ENCODE measurements around the gene TMEM54.

The TMEM54 gene

DNA sequence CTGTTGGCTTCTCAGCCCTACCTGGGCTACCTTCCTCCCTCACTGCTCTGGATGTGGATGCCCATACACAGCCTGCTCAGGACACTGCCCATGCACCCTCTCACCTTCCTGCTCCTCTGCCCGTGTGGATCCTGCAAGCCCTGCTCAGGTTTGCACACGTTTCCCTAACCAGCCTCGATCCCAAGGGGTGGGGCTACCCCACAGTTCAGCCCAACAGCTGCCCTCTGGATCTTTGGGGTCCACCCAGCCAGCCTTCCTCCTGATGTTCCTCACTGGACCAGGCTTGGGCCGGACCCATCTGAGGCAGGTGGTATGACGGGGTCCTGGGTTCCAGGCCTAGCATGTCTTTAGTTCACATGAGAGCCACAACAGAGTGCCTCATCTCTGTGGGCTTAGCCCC is 4.7 kb downstream of the TMEM54 start:
- Histone ChIP-seq H4K20me1 (ENCODE audit: low read depth, low read length) (no peaks in the 10 kb centered on the region), H3K27me3 (ENCODE audit: low read length) (no peaks in the 10 kb centered on the region), H3K27ac (ENCODE audit: low read depth, low read length) (no peak overlapping the region), H2AFZ (ENCODE audit: low read depth, low read length, severe bottlenecking) (no peak overlapping the region), H3K9me3 (ENCODE audit: insufficient read depth, low read length) (no peaks in the 10 kb centered on the region), H3F3A (ENCODE audit: insufficient read depth) (no peaks in the 10 kb centered on the region), H3K4me2 (ENCODE audit: low read depth, low read length, poor library complexity, severe bottlenecking) (no peak overlapping the region), H3K79me2 (ENCODE audit: insufficient read depth, low read length) (no peaks in the 10 kb centered on the region), H3K9ac (ENCODE audit: low read length) (no peak overlapping the region), H3K4me3 (ENCODE audit: insufficient read depth, low read length, poor library complexity, severe bottlenecking) (no peak overlapping the region), H3K9me2 (replicated peaks; ENCODE audit: insufficient read depth, low read length) (no peaks in the 10 kb centered on the region), H3K36me3 (ENCODE audit: low read length) (no peaks in the 10 kb centered on the region)
- TF ChIP-seq, protein P1, sequence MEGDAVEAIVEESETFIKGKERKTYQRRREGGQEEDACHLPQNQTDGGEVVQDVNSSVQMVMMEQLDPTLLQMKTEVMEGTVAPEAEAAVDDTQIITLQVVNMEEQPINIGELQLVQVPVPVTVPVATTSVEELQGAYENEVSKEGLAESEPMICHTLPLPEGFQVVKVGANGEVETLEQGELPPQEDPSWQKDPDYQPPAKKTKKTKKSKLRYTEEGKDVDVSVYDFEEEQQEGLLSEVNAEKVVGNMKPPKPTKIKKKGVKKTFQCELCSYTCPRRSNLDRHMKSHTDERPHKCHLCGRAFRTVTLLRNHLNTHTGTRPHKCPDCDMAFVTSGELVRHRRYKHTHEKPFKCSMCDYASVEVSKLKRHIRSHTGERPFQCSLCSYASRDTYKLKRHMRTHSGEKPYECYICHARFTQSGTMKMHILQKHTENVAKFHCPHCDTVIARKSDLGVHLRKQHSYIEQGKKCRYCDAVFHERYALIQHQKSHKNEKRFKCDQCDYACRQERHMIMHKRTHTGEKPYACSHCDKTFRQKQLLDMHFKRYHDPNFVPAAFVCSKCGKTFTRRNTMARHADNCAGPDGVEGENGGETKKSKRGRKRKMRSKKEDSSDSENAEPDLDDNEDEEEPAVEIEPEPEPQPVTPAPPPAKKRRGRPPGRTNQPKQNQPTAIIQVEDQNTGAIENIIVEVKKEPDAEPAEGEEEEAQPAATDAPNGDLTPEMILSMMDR (IDR thresholded peaks at IDR 0.05; ENCODE audit: insufficient read depth, low read length, poor library complexity, severe bottlenecking) = no peak
- no peak for TF ChIP-seq EZH2phosphoT487 (conservative IDR thresholded peaks at IDR 0.05; ENCODE audit: low read length)

DNA sequence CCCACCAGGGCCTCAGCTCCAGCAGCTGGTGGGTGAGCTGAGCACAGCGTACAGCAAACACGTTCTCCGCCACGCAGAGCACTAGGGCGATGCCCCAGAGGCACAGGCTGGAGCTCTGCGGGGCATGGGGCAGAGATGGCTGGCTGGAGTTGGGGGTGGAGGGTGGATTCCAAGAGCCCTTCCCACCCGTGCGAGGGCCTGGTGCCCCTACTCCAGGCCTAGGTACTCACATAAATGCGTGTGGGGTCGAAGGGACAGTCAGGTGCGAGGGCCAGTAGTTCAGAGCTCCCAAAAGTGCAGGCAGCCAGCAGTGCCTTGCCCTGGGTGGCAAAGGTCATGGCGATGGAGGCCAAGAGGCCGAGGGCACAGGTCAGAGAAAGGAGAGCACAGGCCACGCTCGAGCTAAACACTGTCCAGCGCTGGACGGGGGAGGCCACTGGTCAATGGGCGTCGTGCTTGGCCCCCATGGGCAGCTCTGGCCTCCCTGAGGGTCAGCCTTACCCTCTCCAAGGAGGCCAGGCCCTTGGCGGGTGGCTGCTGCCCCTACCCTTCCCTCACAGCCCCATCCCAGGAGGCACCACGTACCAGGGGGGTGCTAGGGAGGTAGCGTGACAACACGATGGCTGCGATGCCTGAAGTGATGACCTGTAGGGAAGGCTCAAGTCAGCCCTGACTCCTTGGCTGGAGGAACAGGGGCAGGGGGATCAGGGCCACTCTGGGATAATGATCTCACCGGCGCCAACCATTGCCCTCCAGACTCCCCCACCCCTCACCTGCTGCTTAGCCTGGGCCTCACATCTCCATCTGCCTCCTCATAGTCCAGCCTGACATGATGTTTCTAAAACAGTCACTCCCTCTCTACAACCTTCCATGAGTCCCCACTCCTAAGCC is 5.6 kb downstream of the TMEM54 start:
- Histone ChIP-seq H3K27ac (ENCODE audit: low read depth, low read length) (no peak overlapping the region), H3K4me2 (ENCODE audit: low read depth, low read length, poor library complexity, severe bottlenecking) (no peak overlapping the region)

DNA sequence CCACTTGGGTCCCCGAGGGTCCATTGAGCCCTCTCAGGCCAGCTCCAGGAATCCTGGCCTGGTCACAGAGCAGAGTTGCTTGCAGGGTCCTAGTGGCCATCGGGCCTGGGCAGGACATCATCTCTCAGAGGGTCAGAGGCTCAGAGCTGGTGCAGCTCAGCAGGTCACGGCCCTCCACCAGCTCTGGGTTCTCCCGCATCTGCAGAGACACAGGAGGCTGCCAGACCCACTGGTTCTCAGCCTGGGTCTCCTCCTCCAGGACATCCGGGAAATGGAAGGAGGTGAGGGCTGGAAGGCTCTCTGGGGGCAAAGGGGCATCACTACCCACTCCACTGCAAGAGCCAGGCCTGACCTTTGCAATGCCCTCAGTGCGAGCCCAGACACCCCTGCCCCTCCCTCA is 6.5 kb downstream of the TMEM54 start:
- no peak overlapping the region for H3K4me3 ChIP-seq (ENCODE audit: insufficient read depth, low read length, poor library complexity, severe bottlenecking)
- H3K9me3 ChIP-seq (ENCODE audit: insufficient read depth, low read length) = no peaks in the 10 kb centered on the region
- no peaks in the 10 kb centered on the region for H4K20me1 ChIP-seq (ENCODE audit: low read depth, low read length)
- H3K27ac ChIP-seq (ENCODE audit: low read depth, low read length) = no peak overlapping the region
- H3K36me3 ChIP-seq (ENCODE audit: low read length) = no peaks in the 10 kb centered on the region
- H3F3A ChIP-seq (ENCODE audit: insufficient read depth) = no peaks in the 10 kb centered on the region
- H3K79me2 ChIP-seq (ENCODE audit: insufficient read depth, low read length) = no peaks in the 10 kb centered on the region
- H2AFZ ChIP-seq (ENCODE audit: low read depth, low read length, severe bottlenecking) = no peak overlapping the region
- no peak overlapping the region for H3K9ac ChIP-seq (ENCODE audit: low read length)
- TF ChIP-seq EZH2phosphoT487 (conservative IDR thresholded peaks at IDR 0.05; ENCODE audit: low read length) = no peak
- TF ChIP-seq, protein P1 (IDR thresholded peaks at IDR 0.05; ENCODE audit: insufficient read depth, low read length, poor library complexity, severe bottlenecking) = no peak
- no peaks in the 10 kb centered on the region for H3K9me2 ChIP-seq (replicated peaks; ENCODE audit: insufficient read depth, low read length)
- no peaks in the 10 kb centered on the region for H3K27me3 ChIP-seq (ENCODE audit: low read length)
- H3K4me2 ChIP-seq (ENCODE audit: low read depth, low read length, poor library complexity, severe bottlenecking) = no peak overlapping the region

More for the DNA sequence above, 5.6 kb downstream of the TMEM54 start:
- TF ChIP-seq, protein P1 (IDR thresholded peaks at IDR 0.05; ENCODE audit: insufficient read depth, low read length, poor library complexity, severe bottlenecking) = no peak
- TF ChIP-seq EZH2phosphoT487 (conservative IDR thresholded peaks at IDR 0.05; ENCODE audit: low read length) = no peak
- H3K27me3 ChIP-seq (ENCODE audit: low read length) = no peaks in the 10 kb centered on the region
- no peaks in the 10 kb centered on the region for H4K20me1 ChIP-seq (ENCODE audit: low read depth, low read length)
- no peak overlapping the region for H3K9ac ChIP-seq (ENCODE audit: low read length)
- no peaks in the 10 kb centered on the region for H3K9me2 ChIP-seq (replicated peaks; ENCODE audit: insufficient read depth, low read length)
- H3K79me2 ChIP-seq (ENCODE audit: insufficient read depth, low read length) = no peaks in the 10 kb centered on the region
- no peaks in the 10 kb centered on the region for H3K9me3 ChIP-seq (ENCODE audit: insufficient read depth, low read length)
- no peak overlapping the region for H2AFZ ChIP-seq (ENCODE audit: low read depth, low read length, severe bottlenecking)
- H3F3A ChIP-seq (ENCODE audit: insufficient read depth) = no peaks in the 10 kb centered on the region
- no peaks in the 10 kb centered on the region for H3K36me3 ChIP-seq (ENCODE audit: low read length)
- no peak overlapping the region for H3K4me3 ChIP-seq (ENCODE audit: insufficient read depth, low read length, poor library complexity, severe bottlenecking)
